Activated CD8-positive, alpha-beta memory T cell treated with anti-CD3 and anti-CD28 coated beads for 48 hours (primary cell): ENCODE measurements around the gene ALDH3B1.

Experiments
- DNase-seq, 3 experiments: peaks; one replicate each; pipeline ENCODE4 v3.0.0-alpha.2; 2020; ENCODE audit warnings: low read depth in 2 of 3, low spot score in 2 of 3

Gene ALDH3B1

GRCh38 chr11:68043349-68044144, 33.4 kb downstream of the ALDH3B1 start:
- DNase-seq, result no peak

- no peak for DNase-seq
These were observed 34.2 kb downstream of the ALDH3B1 start for GRCh38 chr11:68044145-68044813.

GRCh38 chr11:68044898-68045351, 34.8 kb downstream of the ALDH3B1 start:
- DNase-seq, result no peak

- no peak for DNase-seq
These were observed 37.5 kb downstream of the ALDH3B1 start for GRCh38 chr11:68047437-68048290.

- DNase-seq, result no peak
These were observed 38.8 kb downstream of the ALDH3B1 start for GRCh38 chr11:68048681-68049508.

- DNase-seq, result no peak
These were observed 39.6 kb downstream of the ALDH3B1 start for GRCh38 chr11:68049509-68050370.

- no peak for DNase-seq
These were observed 40.3 kb downstream of the ALDH3B1 start for GRCh38 chr11:68050371-68050841.

GRCh38 chr11:68051191-68052136, 41.3 kb downstream of the ALDH3B1 start:
- no peak for DNase-seq

GRCh38 chr11:68052137-68052873, 42.2 kb downstream of the ALDH3B1 start:
- DNase-seq, result no peak

- no peak for DNase-seq
These were observed 43.0 kb downstream of the ALDH3B1 start for GRCh38 chr11:68053117-68053516.

- no peak for DNase-seq
These were observed 44.1 kb downstream of the ALDH3B1 start for GRCh38 chr11:68053981-68054812.

- no peak for DNase-seq
These were observed 46.5 kb downstream of the ALDH3B1 start for GRCh38 chr11:68056317-68057285.

- DNase-seq, result no peak
These were observed 47.7 kb downstream of the ALDH3B1 start for GRCh38 chr11:68057807-68058206.

GRCh38 chr11:68061508-68061907, 51.4 kb downstream of the ALDH3B1 start:
- no peak for DNase-seq

- DNase-seq, result no peak
These were observed 54.8 kb downstream of the ALDH3B1 start for GRCh38 chr11:68064926-68065325.

GRCh38 chr11:68065841-68066240, 55.7 kb downstream of the ALDH3B1 start:
- no peak for DNase-seq
